ENCODE results near the gene CTNNA3. TPM values are rescaled to one million over a fixed set of nuclear protein-coding genes. Genes with fewer than 3 reads are reported as not detected.

CTNNA3 gene
- total and polyA plus RNA-seq, 2 donors from 2014 or later = 0.45 to 0.72 TPM

DNA sequence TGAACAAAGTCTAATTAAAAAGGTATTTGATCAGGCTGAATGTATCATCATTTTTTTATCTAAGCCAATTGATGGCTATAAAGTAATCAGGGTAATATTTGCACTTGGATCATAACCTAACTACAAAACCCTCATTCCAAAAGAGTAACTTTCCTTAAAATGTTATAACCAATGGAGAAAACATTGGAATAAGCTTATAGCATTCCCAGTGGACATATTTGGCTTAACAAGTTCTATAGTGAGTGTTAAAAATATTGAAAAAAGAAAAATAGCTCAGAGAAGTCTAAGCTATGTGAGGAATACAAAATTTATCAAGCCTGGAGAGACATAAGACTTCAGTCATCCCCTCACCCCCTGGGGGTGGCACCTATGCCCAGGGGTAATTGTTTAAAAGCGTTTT is 411.4 kb downstream of the CTNNA3 start:
- Histone ChIP-seq H3K27me3 (ENCODE audit: control insufficient read depth, insufficient read depth, low read length) (no peaks in the 10 kb centered on the region), H3K4me1 (ENCODE audit: control insufficient read depth in 2 of 3, insufficient read depth in 2 of 3, low read depth in 1 of 3, low read length in 3 of 3) (no peaks in the 10 kb centered on the region), H3K4me3 (ENCODE audit: low read length in 3 of 3) (no peak overlapping the region), H3K27ac (ENCODE audit: low read depth in 2 of 2, low read length in 2 of 2) (no peak overlapping the region), H3K9me3 (ENCODE audit: control insufficient read depth in 2 of 3, insufficient read depth in 1 of 3, low read length in 3 of 3) (no peaks in the 10 kb centered on the region), H3K36me3 (ENCODE audit: control insufficient read depth in 2 of 3, insufficient read depth in 3 of 3, low read length in 3 of 3) (no peaks in the 10 kb centered on the region), H3K9ac (ENCODE audit: low read length in 3 of 3) (no peak overlapping the region)
- no peak for DNase-seq
- intact Hi-C loops (cut with DNase I) = no loop called here
- no peak for FAIRE-seq
- TF ChIP-seq, protein P1, sequence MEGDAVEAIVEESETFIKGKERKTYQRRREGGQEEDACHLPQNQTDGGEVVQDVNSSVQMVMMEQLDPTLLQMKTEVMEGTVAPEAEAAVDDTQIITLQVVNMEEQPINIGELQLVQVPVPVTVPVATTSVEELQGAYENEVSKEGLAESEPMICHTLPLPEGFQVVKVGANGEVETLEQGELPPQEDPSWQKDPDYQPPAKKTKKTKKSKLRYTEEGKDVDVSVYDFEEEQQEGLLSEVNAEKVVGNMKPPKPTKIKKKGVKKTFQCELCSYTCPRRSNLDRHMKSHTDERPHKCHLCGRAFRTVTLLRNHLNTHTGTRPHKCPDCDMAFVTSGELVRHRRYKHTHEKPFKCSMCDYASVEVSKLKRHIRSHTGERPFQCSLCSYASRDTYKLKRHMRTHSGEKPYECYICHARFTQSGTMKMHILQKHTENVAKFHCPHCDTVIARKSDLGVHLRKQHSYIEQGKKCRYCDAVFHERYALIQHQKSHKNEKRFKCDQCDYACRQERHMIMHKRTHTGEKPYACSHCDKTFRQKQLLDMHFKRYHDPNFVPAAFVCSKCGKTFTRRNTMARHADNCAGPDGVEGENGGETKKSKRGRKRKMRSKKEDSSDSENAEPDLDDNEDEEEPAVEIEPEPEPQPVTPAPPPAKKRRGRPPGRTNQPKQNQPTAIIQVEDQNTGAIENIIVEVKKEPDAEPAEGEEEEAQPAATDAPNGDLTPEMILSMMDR (IDR thresholded peaks at IDR 0.05; ENCODE audit: borderline replicate concordance, extremely low read depth, insufficient read depth) = no peak

DNA sequence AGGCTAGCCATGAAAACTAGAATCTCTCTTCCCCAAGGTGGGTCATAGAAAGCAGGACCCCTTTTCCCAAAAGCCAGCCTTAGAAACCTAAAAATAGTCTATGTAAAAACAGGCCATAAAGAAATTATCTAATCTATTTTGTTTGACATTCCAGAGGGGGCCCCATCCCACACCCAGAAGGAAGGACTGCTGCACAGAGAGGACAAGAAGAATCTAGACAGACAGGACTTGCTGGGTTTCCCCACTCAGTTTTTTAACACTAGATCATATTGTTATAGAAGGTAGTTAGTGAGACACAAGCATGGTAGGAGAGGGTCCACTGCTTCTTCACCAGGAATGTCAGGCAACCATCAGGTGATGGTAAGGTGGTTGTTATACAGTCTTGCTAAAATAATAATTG is 413.1 kb downstream of the CTNNA3 start:
- no peaks in the 10 kb centered on the region for H3K9me3 ChIP-seq (ENCODE audit: control insufficient read depth in 2 of 3, insufficient read depth in 1 of 3, low read length in 3 of 3)
- H3K4me3 ChIP-seq (ENCODE audit: low read length in 3 of 3) = no peak overlapping the region
- H3K36me3 ChIP-seq (ENCODE audit: control insufficient read depth in 2 of 3, insufficient read depth in 3 of 3, low read length in 3 of 3) = no peaks in the 10 kb centered on the region
- no peak for DNase-seq
- no peak for FAIRE-seq
- H3K27ac ChIP-seq (ENCODE audit: low read depth in 2 of 2, low read length in 2 of 2) = no peak overlapping the region
- intact Hi-C loops (cut with DNase I) = no loop called here
- H3K4me1 ChIP-seq (ENCODE audit: control insufficient read depth in 2 of 3, insufficient read depth in 2 of 3, low read depth in 1 of 3, low read length in 3 of 3) = no peaks in the 10 kb centered on the region
- no peak overlapping the region for H3K9ac ChIP-seq (ENCODE audit: low read length in 3 of 3)
- TF ChIP-seq, protein P1 (IDR thresholded peaks at IDR 0.05; ENCODE audit: borderline replicate concordance, extremely low read depth, insufficient read depth) = no peak
- H3K27me3 ChIP-seq (ENCODE audit: control insufficient read depth, insufficient read depth, low read length) = no peaks in the 10 kb centered on the region

DNA sequence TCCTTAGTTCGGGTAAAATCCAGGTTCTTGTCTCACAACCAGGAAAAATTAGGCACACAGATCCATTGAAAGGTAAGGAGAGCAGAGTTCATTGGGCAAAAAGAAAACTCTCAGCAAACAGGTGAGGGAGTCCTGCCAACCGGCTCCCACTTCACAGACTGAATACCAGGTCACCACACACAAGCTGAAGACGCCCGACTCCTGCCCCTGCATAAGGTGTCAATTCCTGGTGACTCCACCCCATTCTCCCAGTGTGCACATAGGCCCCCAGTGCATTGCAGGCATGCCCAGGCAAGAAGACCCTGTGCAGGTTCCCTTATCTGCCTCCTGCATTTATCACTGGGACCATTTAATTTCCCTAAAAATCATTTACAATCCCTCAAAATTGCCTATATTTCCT is 415.6 kb downstream of the CTNNA3 start:
- Histone ChIP-seq H3K27ac (ENCODE audit: low read depth in 2 of 2, low read length in 2 of 2) (no peak overlapping the region), H3K27me3 (ENCODE audit: control insufficient read depth, insufficient read depth, low read length) (no peaks in the 10 kb centered on the region)
- no peak for FAIRE-seq

More for the DNA sequence above, 415.6 kb downstream of the CTNNA3 start:
- no peak for DNase-seq
- Histone ChIP-seq H3K9ac (ENCODE audit: low read length in 3 of 3) (no peak overlapping the region), H3K9me3 (ENCODE audit: control insufficient read depth in 2 of 3, insufficient read depth in 1 of 3, low read length in 3 of 3) (no peaks in the 10 kb centered on the region), H3K4me1 (ENCODE audit: control insufficient read depth in 2 of 3, insufficient read depth in 2 of 3, low read depth in 1 of 3, low read length in 3 of 3) (no peaks in the 10 kb centered on the region), H3K36me3 (ENCODE audit: control insufficient read depth in 2 of 3, insufficient read depth in 3 of 3, low read length in 3 of 3) (no peaks in the 10 kb centered on the region), H3K4me3 (ENCODE audit: low read length in 3 of 3) (no peak overlapping the region)
- TF ChIP-seq, protein P1 (IDR thresholded peaks at IDR 0.05; ENCODE audit: borderline replicate concordance, extremely low read depth, insufficient read depth) = no peak
- intact Hi-C loops (cut with DNase I) = no loop called here

Measured in kidney (tissue), 14 donors.